Stimulated activated CD4-positive, alpha-beta T cell treated with anti-CD3 and anti-CD28 coated beads, TNF-alpha, amount 100 ng/mL, for 48 hours (primary cell): ENCODE measurements around the gene KRABD2.
"Not testable (repeated sequence)": the region's sequence is repeated elsewhere in the genome, so short reads cannot be mapped to it uniquely, and the experiment has no call there.

ENCODE experiments used
- DNase-seq, 3 donors: peaks; one replicate each; pipeline ENCODE4 v3.0.0-alpha.2; 2020; ENCODE audit warnings: low read depth in 3 of 3

Gene KRABD2

DNA sequence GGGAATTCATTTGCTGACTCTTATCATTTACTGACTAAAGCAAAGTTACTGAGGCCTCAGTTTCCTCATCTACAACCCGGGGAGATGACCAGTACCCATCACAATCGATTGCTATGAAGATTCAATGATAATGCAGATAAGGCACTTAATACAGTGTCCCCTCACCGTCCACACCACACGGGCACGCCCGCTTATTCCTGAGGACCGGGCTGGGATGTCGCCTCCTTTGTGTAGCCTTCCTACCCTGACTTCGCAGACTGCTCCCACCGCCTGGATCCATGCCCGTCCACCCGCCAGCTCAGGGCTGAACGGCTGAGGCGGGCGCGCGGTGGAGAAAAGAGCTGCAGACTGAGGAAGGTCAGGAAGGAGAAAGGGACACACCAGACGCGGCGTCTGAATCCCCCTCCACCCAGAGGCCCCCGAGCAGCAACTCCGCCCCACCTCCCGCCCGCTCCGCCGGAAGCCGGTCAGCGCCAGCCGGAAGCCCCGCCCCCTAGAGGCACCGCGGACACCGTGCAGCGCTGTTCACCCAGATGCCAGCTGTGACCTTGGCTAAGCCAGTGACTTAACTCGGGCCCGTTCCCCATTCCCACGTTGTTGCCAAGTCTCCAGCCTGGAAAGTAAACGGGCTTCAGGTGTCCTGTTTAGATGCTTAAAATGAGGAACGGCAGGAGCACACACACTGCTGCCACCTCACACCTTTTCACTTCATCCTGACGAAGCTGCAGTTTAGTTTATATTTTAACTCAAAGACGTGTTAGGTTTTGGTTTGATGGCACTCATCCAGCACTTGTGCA lies at the start of gene KRABD2:
Gene KRABD2, minus strand, starts transcription at position 434 of the 797 bp plus-strand sequence.
- peak; percentile 80 to 92 (median 88) for DNase-seq

DNA sequence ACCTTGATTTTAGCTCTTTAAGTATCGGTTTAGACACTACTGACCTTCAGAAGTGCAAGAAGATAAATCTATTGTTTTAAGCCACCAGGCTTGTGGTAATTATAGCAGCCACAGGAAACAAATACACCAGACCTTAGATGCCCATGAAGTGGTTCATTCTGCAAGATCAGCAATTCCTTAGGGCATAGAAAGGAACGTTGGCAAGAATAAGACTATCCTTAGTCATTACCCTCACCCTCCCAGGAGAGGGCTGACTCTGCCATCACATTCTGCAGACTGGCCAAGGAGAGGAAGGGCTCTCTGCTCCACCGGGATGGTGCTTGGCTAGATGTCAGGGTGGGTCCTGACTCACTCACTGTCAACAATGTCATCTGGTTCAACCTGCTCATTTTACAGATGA lies 45.1 kb upstream of the KRABD2 start:
- DNase-seq, result no peak

DNA sequence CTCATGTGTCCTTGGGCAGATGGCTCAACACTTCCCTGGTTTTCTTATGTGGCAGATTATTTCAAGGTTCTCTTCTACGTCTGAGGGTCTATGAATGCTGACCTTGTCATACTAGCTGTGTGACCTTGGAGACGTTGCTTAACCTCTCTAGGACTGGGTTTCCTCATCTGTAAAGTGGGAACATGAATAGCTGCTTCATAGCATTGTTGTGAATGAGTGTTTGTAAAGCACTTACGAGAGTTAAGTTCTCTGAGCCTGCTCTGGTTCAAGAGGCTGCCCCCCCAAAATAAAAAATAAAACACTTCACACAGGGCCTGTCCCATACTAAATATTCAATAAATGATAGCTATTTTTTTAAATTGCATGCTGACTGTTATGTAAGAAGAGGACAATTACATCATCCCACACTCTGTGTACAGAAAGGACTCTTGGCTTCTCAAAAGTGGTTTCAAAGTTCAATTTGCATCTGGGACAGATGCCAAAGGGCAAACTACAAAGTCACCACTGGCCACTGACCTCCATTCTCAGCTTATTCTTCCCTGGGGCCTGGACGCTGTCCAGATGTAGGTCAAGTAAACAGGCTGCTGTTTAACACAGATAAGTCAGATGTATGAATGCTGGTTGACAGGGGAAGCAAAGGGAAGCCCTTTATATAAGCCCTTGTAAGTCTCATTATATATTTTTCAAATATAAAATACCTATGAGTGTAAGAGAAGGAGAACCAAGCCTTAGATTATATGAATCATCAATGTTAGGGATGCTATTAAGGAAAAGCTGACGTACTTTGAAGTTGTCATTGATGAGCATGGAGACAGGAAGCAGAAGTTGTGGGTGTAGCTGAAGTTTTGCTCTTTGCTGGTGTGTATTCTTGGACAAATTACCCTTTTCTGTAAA lies 43.8 kb upstream of the KRABD2 start:
- no peak for DNase-seq

DNA sequence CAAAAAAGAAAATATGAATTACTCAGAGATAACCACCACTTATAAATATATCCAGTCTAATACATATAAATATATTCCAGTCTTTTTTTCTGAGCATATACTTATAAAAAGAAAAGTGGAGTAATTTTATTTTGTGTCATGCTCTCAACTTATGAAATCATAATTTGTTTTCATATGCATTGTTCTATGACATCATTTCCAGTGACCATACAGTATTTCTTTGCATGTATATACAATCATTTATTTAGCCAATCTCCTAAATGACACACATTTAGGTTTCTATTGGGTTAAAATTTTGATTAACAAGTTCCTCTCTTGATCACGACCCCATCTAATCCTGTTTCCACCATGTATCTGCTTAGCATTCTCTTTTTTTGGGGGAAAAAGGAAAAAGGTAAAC lies 42.8 kb upstream of the KRABD2 start:
- DNase-seq, result no peak

DNA sequence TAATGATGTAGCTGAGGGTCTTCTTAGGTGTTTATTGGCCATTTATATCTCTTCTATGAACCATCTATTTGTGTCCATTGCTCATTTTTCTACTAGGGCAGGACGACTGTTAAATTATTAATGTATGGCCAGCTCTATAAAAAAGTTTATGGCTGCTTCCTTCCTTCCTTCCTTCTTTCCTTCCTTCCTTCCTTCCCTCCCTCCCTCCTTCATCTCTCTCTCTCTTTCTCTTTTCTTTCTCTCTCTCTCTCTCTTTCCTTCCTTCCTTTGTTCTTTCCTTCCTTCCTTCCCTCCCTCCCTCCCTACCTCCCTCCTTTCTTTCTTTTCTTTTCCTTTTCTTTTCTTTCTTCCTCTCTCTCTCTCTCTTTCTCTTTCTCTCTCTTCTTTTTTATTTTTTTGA lies 42.0 kb upstream of the KRABD2 start:
- DNase-seq, result no peak

DNA sequence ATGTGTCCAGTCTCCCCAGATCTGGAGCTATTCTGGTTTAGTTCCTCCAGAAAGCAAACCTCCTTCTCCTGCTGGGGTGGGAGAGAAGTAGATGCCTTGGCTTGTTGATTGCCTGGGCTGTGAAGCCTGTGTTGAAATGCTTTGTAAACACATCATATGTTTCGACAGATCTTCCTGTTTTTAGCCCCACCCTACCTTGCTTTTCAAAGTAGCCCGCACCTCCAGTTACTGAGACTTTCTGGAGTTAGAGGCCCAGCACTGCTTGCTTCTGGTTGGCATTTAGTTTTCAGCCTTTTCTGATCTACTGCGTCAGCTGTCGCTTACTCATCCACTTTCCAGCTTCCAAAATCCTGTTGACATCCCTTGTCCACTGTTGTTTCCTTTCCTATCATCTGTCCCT lies 41.3 kb upstream of the KRABD2 start:
- DNase-seq, result no peak

DNA sequence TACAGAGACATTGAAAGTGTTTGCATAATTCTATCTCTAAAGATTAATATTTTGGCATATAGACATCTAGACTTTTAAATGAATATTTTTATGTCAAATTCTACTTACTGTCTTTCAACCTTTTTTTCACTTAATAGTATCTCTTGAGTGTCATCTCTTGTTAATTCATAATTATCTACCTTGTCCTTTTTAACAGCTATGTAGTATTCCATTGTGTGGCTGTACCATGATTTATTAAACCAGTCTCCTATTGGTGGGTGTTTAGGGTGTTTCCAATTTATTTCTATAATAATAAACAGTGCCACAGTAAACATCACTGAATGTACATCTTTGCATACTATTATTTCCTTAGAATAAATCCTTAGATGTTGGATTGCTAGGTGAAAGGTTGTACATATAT lies 37.4 kb upstream of the KRABD2 start:
- no peak for DNase-seq

DNA sequence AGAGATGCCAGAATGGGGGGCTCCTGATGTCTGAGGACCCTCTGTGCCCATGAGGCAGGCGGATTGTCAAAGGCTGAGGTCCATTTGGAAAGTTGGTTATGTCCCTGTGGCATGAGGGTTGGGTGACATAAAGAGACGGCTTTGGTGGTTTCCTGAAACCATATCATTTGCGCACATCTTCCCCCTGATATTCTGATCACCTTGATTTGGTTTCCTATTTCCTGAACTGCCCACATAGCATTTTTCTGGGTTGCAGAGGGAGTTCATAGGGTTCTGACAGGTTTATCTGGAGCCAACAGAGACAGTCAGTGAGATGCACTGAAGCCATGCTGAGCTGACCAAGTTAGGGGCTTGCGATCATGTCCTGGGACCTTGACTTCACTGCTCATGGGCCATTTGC lies 36.8 kb upstream of the KRABD2 start:
- no peak for DNase-seq

DNA sequence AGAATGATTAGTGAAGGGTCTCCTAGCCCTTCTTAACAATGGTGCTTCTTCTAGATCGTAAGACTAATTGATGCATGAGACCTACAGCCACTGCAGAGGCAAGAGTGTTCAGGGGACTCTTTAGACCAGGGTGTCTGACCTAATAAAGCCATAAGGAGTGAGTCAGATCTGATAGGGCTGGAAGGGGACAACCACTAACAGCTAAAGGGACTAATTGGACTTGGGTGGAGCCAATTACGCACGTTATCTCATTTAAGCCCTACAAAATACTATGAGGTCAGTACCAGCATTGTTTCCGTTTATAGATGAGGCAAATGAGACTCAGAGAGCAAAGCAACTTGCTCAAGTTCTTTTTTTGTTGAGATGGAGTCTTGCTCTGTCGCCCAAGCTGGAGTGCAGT lies 35.6 kb upstream of the KRABD2 start:
- DNase-seq, result no peak

DNA sequence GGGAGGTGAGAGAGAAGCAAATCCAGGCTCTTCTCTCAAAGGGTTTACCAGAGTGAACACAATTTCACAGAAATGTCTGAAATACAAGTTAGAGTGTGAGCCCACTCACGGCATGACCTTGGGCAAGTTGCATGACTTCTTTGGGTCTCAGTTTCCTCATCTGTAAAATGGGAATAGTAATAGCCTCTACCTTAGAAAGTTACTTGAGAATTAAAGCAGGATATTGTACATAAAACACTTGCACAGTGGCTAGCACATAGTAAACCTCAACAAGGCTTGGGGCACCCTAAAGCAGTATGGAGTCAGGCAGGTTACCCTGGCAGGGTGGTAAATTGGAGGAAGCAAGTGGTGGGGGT lies 34.4 kb upstream of the KRABD2 start:
- DNase-seq, result no peak

DNA sequence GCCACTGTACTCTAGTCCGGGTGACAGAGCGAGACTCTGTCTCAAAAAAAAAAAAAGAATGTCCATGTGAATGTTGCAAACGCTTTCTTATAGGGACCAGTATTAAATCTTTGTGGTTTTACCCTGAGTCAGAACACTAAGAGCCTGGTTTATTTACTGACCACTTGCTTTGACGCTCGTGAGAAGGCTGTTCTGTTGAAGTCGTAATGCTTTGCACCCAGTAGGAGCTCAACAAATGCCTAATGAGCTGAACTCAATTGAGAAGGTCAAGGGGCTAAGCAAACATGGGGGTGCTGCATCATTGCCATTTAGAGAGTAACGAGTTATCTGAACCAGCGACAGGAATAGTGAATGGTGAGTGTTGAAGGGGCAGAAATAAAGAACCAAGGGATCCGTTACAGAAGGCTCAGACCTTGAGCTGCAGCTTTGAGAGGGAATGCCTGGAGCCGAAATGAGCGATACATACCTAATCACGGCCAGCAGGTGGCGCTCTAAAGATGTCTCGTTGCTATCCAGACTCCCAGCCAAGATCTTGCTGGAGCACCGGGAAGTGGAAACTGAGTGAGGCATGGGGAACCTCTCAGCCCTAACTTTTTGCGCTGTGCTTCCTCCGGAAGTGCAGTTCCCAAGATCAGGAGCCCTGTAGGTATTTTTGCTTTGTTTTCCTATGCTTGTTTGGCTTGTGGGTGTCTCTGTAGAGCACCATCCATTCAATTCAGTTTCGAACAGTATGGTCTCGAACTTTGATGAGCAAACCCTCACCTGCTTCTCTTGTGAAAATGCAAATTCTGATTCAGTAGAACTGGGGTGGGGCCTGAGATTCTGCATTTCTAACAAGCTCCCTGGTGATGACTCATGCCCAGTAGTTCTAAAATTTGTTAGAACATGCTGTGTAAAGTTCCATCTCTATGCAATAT lies 33.7 kb upstream of the KRABD2 start:
- peak; percentile 42 to 75 (median 70) for DNase-seq

DNA sequence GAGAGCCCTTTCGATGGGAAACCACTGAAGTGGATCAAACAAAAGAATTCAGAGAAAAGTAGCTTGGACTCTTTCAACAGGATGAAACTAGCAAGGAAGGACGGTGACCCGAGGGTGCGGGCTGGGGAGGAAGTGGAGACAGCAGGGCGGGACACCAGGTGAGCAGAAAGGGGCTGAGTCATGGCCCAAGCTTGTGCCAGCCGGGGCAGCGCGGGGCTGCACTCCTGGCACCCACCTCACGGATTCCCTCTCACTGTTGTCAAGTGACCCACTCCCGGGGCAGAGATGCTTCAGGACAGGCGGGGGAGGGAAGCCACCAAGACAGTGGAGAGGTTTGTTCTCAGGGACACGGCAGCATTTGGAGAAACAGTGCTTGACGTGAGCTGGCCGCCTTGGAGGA lies 31.9 kb upstream of the KRABD2 start:
- DNase-seq, result no peak

DNA sequence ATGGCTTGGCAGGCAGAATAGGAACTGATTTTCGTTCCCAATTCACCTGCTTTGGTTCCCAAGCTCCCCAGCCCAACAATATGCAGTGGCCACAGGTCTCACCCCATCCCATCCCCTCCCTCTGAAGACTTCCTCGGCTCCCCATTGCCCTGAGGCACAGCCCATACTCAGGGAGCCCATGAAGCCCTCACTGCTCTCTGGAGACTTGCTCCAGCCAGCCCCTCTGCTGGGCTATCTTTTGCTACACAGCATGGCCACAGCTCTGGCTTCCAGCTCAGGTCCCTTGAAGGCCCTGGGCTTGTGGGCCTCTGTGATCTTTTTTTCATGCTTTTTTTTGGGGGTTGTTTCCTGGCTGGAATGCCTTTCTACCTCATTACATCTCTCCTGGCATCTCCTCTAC lies 29.7 kb upstream of the KRABD2 start:
- no peak for DNase-seq

DNA sequence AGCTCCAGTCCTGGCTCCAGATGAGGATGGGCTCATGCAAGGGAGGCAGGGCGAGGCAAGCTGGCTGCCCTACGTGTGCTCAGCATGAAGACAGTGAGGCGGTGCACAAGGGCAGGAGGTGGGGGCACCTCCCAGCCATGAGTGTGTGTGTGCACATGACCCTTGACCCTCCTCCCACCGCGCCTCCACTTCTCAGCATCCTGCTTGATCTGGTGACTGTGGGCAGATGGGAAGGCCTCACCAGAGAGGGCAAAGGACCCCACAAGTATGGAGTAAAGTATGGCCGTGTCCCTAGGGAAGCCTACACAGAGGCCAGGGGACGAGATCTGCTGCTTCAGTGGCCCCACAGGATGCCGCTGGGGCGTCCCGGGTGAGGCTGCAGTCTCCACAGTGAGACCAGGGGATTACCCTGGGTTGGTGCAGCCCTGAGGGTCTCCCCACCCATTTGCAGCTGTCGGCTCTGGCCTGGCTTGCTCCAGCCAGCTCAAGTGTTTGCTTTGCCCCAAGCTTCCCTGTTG lies 29.1 kb upstream of the KRABD2 start:
- DNase-seq, result no peak

DNA sequence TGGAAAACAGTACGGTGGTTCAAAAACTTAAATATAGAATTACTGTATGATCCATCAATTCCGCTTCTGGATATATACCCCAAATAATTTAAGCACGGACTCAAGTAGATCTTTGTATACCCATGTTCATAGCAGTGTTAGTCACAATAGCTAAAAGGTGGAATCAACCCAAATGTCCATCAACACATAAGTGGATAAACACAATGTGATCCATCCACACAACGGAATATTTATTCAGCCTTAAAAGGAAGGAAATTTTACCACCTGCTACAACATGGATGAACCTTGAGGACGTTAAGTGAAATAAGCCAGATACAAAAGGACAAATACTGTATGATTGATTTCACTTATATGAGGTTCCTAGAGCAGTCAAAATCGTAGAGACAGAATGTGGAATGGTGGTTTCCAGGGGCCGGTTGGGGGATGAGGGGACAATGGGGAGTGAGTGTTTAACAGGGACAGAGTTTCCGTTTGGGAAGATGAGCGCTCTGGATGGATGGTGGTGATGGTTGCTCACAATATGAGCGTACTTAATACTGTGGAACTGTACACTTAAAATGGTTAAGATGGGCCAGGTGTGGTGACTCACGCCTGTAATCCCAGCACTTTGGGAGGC lies 26.5 kb upstream of the KRABD2 start:
- DNase-seq, result no peak

DNA sequence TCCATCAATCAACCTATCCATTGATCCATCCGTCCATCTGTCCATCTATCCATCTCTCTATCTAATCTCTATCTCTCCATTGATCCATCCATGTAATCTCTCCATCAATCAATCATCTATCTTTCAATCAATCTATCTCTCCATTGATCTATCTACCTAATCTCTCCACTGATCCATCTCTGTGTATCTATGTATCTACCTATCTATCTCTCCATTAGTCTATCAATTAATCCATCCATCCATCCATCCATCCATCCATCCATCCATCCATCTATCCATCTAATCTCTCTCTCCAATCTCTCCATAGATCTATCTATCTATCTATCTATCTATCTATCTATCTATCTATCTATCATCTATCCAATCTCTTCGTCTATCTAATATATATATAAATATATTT lies 24.6 kb upstream of the KRABD2 start:
- no peak for DNase-seq

DNA sequence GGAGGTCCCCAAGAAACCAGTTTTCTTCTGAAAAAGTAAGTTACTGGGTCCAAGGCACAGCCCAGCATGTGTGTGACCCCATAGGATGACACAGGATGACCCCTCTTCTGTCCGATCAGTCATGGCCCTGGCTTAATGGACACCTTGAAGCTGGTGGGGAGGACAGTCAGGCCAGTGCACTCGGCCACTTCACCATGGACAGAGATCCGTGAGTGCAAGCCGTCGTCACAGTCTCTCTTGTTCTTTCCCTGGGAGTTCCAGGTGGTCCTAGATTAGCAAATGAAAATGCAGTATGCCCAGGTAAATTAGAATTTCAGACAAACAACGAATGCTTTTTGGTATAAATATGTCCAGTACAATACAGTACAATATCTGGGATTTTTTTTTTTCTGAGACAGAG lies 22.5 kb upstream of the KRABD2 start:
- DNase-seq, result no peak

DNA sequence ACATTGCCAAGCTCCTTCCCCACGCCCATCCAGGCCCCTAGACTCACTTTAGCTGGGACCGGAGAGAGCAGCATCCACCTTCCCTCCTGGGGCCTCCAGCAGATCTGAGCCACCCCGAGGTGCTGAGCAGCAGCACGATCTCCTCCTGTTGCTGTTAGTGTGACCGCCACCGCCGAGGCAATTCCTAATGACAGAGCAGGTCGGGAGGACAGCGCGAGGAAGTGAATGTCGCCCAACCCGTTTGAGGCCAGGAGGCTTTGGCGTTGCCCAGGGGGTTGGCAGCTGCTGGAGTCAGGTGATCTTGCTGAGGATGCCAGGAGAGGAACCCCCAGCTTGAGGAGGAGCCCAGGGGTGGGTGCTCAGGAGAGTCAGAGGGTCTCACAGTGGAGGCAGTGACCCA lies 21.1 kb upstream of the KRABD2 start, which contains the start of gene RNF222:
Gene RNF222, minus strand, starts transcription at position 192 of the 400 bp plus-strand sequence. CDS start 4,366 bp downstream, outside the sequence.
- DNase-seq, result no peak

DNA sequence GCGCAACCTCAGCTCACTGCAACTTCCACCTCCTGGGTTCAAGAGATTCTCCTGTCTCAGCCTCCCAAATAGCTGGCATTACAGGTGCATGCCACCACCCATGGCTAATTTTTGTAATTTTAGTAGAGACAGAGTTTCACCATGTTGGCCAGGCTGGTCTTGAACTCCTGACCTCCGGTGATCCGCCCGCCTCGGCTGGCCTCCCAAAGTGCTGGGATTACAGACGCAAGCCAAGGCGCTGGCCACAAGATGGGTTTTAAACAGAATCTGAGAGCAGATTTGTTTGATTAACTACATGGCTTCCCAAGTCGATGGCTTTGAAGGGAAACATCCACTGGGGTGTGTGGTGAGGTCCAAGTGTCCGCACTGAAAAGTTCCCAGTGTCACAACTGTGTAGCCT lies 18.0 kb upstream of the KRABD2 start:
- DNase-seq, result not testable (repeated sequence)

DNA sequence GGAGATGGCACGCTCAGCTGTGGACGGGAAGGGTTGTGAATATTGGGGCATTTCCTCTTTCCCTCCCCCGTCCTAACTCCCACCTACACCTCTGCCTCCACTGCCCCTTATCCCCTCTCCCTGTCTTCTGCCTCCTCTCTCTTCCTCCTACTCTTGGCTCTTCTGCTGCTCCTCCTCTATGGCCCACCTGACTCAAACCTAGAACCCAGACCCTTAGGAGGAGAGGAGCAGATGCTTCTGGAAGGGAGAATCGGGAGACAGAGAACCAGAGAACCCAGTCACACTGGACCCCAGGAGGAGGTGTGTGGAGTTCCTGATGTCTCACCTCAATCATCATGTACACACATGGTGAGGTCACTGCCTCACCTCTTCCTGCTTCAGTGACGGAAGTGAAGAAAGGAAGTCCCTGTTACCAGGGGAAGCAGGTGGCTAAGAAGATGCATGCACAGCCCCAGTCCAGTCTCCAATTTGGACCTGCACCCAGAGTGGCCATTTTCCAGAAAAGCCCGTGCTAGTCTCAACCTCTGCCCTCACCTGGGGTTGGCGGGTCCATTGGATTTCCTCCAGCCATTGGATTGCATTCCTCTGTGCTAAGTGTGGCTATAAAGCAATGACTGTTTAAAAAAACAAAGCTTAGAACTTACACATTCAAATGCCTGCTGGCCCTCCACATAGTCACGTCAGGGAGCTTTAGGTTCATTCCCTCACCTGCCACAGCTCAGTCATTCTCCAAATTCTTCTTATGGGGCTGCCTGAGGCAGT lies 17.1 kb upstream of the KRABD2 start:
- DNase-seq, result no peak
